ENCODE data around the gene PIEZO2.
A peak's percentile ranks its signal among the peaks of the same experiment; 100 is the strongest.

PIEZO2 gene

DNA sequence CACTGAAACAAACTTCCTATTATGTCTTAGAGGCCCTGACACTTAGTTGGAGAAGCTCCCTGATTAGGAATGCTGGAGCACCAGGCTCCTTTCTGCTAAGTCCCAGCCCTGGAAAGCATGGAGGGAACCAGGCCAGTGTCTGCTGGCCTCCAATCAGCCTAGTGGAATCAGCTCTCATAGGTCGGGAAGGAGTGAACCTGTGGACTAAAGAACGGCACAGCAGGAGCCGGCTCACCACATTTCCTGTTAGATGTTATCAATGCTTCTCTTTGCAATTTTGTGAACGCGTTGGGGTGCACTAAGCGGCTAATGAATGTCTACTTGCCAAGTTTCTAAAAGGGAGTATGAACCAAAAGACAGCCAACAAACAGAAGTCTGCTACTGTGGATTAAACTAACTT lies 326.9 kb downstream of the PIEZO2 start:
- Histone ChIP-seq H2AFZ (ENCODE audit: low read length) (peak overlapping the region; percentile 69; the same call in 1 of the 2 replicates), H3K9me2 (replicated peaks; ENCODE audit: low read depth, low read length) (no peaks in the 10 kb centered on the region), H3K36me3 (ENCODE audit: insufficient read depth, low read length) (no peaks in the 10 kb centered on the region), H3K9ac (ENCODE audit: low read depth, low read length, poor library complexity, severe bottlenecking) (peak overlapping the region; percentile 51), H3K9me3 (ENCODE audit: insufficient read depth, low read depth, low read length) (no peaks in the 10 kb centered on the region), H4K20me1 (ENCODE audit: insufficient read depth, low read length, poor library complexity, severe bottlenecking) (no peaks in the 10 kb centered on the region), H3K4me2 (ENCODE audit: low read depth, low read length, poor library complexity, severe bottlenecking) (peak overlapping the region; percentile 80), H3F3A (ENCODE audit: low read depth) (no peaks in the 10 kb centered on the region), H3K4me1 (ENCODE audit: insufficient read depth, low read length, poor library complexity, severe bottlenecking) (peaks cover 27% of the 10 kb centered on the region), H3K27me3 (ENCODE audit: insufficient read depth, low read length, poor library complexity, severe bottlenecking) (no peaks in the 10 kb centered on the region), H3K4me3 (ENCODE audit: low read length, poor library complexity, severe bottlenecking) (peak overlapping the region; percentile 55), H3K79me2 (ENCODE audit: insufficient read depth, low read length) (no peaks in the 10 kb centered on the region)
- TF ChIP-seq, protein P1, sequence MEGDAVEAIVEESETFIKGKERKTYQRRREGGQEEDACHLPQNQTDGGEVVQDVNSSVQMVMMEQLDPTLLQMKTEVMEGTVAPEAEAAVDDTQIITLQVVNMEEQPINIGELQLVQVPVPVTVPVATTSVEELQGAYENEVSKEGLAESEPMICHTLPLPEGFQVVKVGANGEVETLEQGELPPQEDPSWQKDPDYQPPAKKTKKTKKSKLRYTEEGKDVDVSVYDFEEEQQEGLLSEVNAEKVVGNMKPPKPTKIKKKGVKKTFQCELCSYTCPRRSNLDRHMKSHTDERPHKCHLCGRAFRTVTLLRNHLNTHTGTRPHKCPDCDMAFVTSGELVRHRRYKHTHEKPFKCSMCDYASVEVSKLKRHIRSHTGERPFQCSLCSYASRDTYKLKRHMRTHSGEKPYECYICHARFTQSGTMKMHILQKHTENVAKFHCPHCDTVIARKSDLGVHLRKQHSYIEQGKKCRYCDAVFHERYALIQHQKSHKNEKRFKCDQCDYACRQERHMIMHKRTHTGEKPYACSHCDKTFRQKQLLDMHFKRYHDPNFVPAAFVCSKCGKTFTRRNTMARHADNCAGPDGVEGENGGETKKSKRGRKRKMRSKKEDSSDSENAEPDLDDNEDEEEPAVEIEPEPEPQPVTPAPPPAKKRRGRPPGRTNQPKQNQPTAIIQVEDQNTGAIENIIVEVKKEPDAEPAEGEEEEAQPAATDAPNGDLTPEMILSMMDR (conservative IDR thresholded peaks at IDR 0.05; ENCODE audit: low read length) = no peak
- no peak for TF ChIP-seq EZH2phosphoT487 (IDR thresholded peaks at IDR 0.05; ENCODE audit: borderline replicate concordance)

DNA sequence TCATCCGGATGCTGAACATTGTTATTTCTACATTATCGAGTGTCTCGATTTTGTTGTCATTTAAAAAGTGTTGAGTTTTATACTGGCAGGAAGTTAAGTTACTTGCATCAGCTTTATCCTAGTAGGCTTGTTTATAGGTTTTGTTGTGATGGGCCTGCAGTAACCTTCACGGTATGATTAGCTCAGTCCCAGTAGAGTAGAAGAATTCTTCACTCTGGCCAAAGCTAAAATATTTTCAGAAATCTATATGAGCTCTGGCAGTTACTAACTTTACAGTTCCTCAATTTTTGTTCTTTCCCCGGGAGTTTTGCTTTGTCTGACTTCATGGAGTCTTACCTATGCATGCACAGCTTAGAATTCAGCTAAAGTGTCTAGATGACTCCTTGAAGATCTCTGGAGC lies 328.7 kb downstream of the PIEZO2 start:
- no peak overlapping the region for H3K4me3 ChIP-seq (ENCODE audit: low read length, poor library complexity, severe bottlenecking)
- peaks cover 27% of the 10 kb centered on the region for H3K4me1 ChIP-seq (ENCODE audit: insufficient read depth, low read length, poor library complexity, severe bottlenecking)
- H3K27me3 ChIP-seq (ENCODE audit: insufficient read depth, low read length, poor library complexity, severe bottlenecking) = no peaks in the 10 kb centered on the region
- H2AFZ ChIP-seq (ENCODE audit: low read length) = no peak overlapping the region
- H3K4me2 ChIP-seq (ENCODE audit: low read depth, low read length, poor library complexity, severe bottlenecking) = no peak overlapping the region
- no peaks in the 10 kb centered on the region for H3K36me3 ChIP-seq (ENCODE audit: insufficient read depth, low read length)
- H3K79me2 ChIP-seq (ENCODE audit: insufficient read depth, low read length) = no peaks in the 10 kb centered on the region
- H3K9me3 ChIP-seq (ENCODE audit: insufficient read depth, low read depth, low read length) = no peaks in the 10 kb centered on the region
- no peaks in the 10 kb centered on the region for H4K20me1 ChIP-seq (ENCODE audit: insufficient read depth, low read length, poor library complexity, severe bottlenecking)
- H3F3A ChIP-seq (ENCODE audit: low read depth) = no peaks in the 10 kb centered on the region
- no peaks in the 10 kb centered on the region for H3K9me2 ChIP-seq (replicated peaks; ENCODE audit: low read depth, low read length)
- no peak for TF ChIP-seq EZH2phosphoT487 (IDR thresholded peaks at IDR 0.05; ENCODE audit: borderline replicate concordance)
- TF ChIP-seq, protein P1 (conservative IDR thresholded peaks at IDR 0.05; ENCODE audit: low read length) = no peak
- no peak overlapping the region for H3K9ac ChIP-seq (ENCODE audit: low read depth, low read length, poor library complexity, severe bottlenecking)

DNA sequence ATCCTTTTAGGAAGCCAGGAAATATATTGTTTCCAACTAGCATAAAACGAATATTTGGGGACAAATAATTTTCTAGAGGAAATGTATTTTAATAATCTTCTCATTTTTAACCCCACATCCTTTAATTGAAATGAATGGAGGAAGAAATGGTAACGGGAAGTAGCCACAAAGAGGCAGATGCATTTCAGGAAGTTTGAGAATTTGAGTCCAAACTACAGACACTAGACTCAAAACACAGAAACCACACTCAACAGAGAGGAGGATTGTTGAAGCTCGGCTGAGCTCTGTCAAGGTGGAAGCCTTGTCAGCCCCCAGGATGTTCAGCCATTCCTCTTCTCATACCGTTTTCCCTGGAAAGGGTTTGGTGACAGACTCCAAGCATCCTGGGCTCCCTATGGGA lies 335.0 kb downstream of the PIEZO2 start:
- Histone ChIP-seq H3K4me1 (ENCODE audit: insufficient read depth, low read length, poor library complexity, severe bottlenecking) (no peaks in the 10 kb centered on the region), H3K79me2 (ENCODE audit: insufficient read depth, low read length) (no peaks in the 10 kb centered on the region), H3K4me2 (ENCODE audit: low read depth, low read length, poor library complexity, severe bottlenecking) (no peak overlapping the region), H3F3A (ENCODE audit: low read depth) (no peaks in the 10 kb centered on the region), H3K4me3 (ENCODE audit: low read length, poor library complexity, severe bottlenecking) (no peak overlapping the region), H3K9ac (ENCODE audit: low read depth, low read length, poor library complexity, severe bottlenecking) (no peak overlapping the region), H3K27me3 (ENCODE audit: insufficient read depth, low read length, poor library complexity, severe bottlenecking) (no peaks in the 10 kb centered on the region), H3K9me2 (replicated peaks; ENCODE audit: low read depth, low read length) (no peaks in the 10 kb centered on the region), H2AFZ (ENCODE audit: low read length) (no peak overlapping the region), H4K20me1 (ENCODE audit: insufficient read depth, low read length, poor library complexity, severe bottlenecking) (no peaks in the 10 kb centered on the region), H3K36me3 (ENCODE audit: insufficient read depth, low read length) (no peaks in the 10 kb centered on the region), H3K9me3 (ENCODE audit: insufficient read depth, low read depth, low read length) (no peaks in the 10 kb centered on the region)
- TF ChIP-seq, protein P1 (conservative IDR thresholded peaks at IDR 0.05; ENCODE audit: low read length) = no peak
- no peak for TF ChIP-seq EZH2phosphoT487 (IDR thresholded peaks at IDR 0.05; ENCODE audit: borderline replicate concordance)
